Natural killer cell (primary cell): ENCODE results near the gene ZBTB7A. TPM values are rescaled to one million over a fixed set of nuclear protein-coding genes. Genes with fewer than 3 reads are reported as not detected.

Experiments
- ATAC-seq, 3 donors: fragments of 150-1000 bp in 2 of 3; fragments of 200-7000 bp in 1 of 3; cut with Tn5 transposase; 1 replicate in 1 of 3; 2 replicates in 2 of 3; pipeline ENCODE4 v1.10.0; 2021; ENCODE audit warnings: mild to moderate bottlenecking in 2 of 3, moderate library complexity in 2 of 3
- DNase-seq, 2 donors: peaks; one replicate each; pipeline versions ENCODE4 v3.0.0 to v3.0.0-alpha.2; 2013 to 2021; ENCODE audit warnings: mixed read lengths in 1 of 2
- H3K27ac ChIP-seq: one replicate; pipeline ENCODE4 v1.5.1; 2013; ENCODE audit warnings: mild to moderate bottlenecking, low read length
- H3K27me3 ChIP-seq: one replicate; pipeline ENCODE4 v1.6.1; 2013; ENCODE audit warnings: low read length; ENCODE audit not compliant: control insufficient read depth, insufficient read depth
- H3K36me3 ChIP-seq: one replicate; pipeline ENCODE4 v1.6.1; 2013; ENCODE audit warnings: low read length; ENCODE audit not compliant: control insufficient read depth, insufficient read depth
- H3K4me1 ChIP-seq: one replicate; pipeline ENCODE4 v1.6.1; 2013; ENCODE audit warnings: low read length; ENCODE audit not compliant: control insufficient read depth, insufficient read depth
- H3K4me3 ChIP-seq: one replicate; pipeline ENCODE4 v1.5.1; 2013; ENCODE audit warnings: low read length
- H3K9me3 ChIP-seq: one replicate; pipeline ENCODE4 v1.6.1; 2013; ENCODE audit warnings: low read length; ENCODE audit not compliant: control insufficient read depth, insufficient read depth
- H3K27ac Mint-ChIP-seq, 2 donors: one replicate each; pipeline ENCODE4 v1.8.0; 2022; ENCODE audit warnings: mild to moderate bottlenecking in 2 of 2, mixed read lengths in 2 of 2, moderate library complexity in 1 of 2
- H3K27me3 Mint-ChIP-seq, 2 donors: one replicate each; pipeline ENCODE4 v1.8.0; 2022; ENCODE audit warnings: low read depth in 2 of 2, mixed read lengths in 2 of 2
- H3K36me3 Mint-ChIP-seq: one replicate; pipeline ENCODE4 v1.8.0; 2022; ENCODE audit warnings: mixed read lengths
- H3K4me1 Mint-ChIP-seq, 2 donors: one replicate each; pipeline ENCODE4 v1.8.0; 2022; ENCODE audit warnings: mixed read lengths in 2 of 2
- H3K4me3 Mint-ChIP-seq: one replicate; pipeline ENCODE4 v1.8.0; 2022; ENCODE audit warnings: mild to moderate bottlenecking, moderate library complexity, mixed read lengths
- H3K9me3 Mint-ChIP-seq, 2 donors: one replicate each; pipeline ENCODE4 v1.8.0; 2022; ENCODE audit warnings: mixed read lengths in 2 of 2
- CTCF ChIP-seq: fragments of 200-600 bp; IDR thresholded peaks from one replicate; pipeline ENCODE4 v1.8.0; 2022; ENCODE audit warnings: antibody characterized with exemption
- WGBS: methylation state at CpG from one replicate; pipeline ENCODE4 v1.1.7; 2013; ENCODE audit warnings: missing lambda C conversion rate; ENCODE audit not compliant: insufficient coverage; 5-methylcytosine and 5-hydroxymethylcytosine counted together
- intact Hi-C: fragments of 100-400 bp; cut with micrococcal nuclease; formaldehyde crosslinking; loops from one replicate; pipeline ENCODE4 v1.14.2; 2022
- total RNA-seq, 4 donors: library from RNA; stranded (reverse); fragments of 120-200 nt in 1 of 4; gene quantifications; one replicate each; pipeline versions ENCODE4 v1.2.3 to v1.2.4, GENCODE V29; 2013 to 2022

The ZBTB7A gene
- total RNA-seq, 3 donors from 2014 or later (not counting 1 experiment from before 2014, with no cell fraction given), result 81.6 to 97.7 (median 82.9) TPM

DNA sequence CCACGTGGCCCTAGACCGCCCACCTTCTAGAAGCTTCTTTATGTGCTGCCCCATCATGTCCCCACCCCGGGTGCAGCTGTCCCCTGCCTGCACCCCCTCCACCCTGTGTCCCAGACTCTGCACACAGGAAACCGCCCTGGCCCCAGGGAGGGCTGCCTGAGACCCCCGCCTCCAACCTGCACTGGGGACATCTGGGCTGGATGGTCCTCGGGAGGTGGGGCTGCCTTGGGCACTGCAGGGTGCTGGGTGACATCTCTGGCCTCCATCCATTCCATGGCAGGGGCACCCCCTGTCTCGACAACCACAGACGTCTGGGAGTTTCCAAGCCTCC lies 17.8 kb upstream of the ZBTB7A start:
- H3K36me3 ChIP-seq, result no peaks in the 10 kb centered on the region
- H3K4me3 ChIP-seq, result no peak overlapping the region
- H3K9me3 Mint-ChIP-seq, result no peaks in the 10 kb centered on the region
- no peaks in the 10 kb centered on the region for H3K36me3 Mint-ChIP-seq
- TF ChIP-seq CTCF, result no peak
- no peaks in the 10 kb centered on the region for H3K27me3 ChIP-seq
- H3K27me3 Mint-ChIP-seq, result no peaks in the 10 kb centered on the region
- no peaks in the 10 kb centered on the region for H3K9me3 ChIP-seq
- peak overlapping the region; percentile 82 for H3K27ac ChIP-seq
- peak overlapping the region; percentile 89 for H3K4me3 Mint-ChIP-seq
- no peak for DNase-seq
- peaks cover 35 to 45% of the 10 kb centered on the region in 2 donors for H3K4me1 Mint-ChIP-seq
- H3K27ac Mint-ChIP-seq, result peak overlapping the region; percentile 67 to 88
- 47% methylated on average over 8 of the region's 8 CpGs for WGBS
- ATAC-seq, result peak in 1 of 3 donors; percentile 6
- intact Hi-C loops, result no loop called here
- H3K4me1 ChIP-seq, result peaks cover 87% of the 10 kb centered on the region

DNA sequence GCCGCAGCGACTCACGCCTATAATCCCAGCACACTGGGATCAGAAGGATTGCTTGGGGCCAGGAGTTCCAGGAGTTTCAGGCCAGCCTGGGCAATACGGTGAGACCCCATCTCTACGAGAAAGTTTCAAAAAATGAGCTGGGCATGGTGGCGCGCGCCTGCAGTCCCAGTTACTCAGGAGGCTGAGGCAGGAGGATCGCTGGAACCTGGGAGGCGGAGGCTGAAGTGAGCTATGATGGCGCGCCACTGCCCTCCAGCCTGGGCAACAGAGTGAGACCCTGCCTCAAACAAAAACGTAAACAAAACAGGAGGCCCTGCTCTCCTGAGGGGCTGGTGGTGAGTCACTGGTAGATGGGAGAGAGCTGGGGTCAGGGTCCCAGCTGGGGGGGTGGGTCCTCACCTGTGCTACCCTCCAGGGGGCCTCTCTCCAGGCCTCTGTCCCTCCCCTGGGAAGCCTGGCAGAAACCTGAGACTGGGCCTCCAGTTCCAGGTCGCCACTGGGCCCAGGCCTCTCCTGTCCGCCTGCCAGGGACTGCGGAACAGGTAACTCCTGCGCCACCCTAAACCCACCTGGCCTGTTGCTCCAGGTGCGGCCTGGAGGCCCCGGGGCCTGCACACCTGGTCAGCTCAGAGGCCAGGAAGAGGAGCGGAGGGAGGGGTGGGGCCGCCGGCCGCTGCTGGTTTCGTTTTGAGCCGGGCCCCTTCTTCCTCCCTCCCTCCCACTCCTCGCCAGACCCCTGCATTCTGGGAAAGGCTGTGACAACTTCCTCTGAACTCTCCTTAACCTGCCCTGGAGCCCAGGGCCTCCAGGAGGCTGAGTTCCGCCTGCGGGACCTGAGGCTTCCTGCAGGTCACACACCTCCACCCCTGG lies 17.2 kb upstream of the ZBTB7A start:
- no peaks in the 10 kb centered on the region for H3K9me3 ChIP-seq
- peak overlapping the region; percentile 21 for H3K4me3 ChIP-seq
- H3K9me3 Mint-ChIP-seq, result no peaks in the 10 kb centered on the region
- H3K36me3 ChIP-seq, result no peaks in the 10 kb centered on the region
- H3K4me3 Mint-ChIP-seq, result peak overlapping the region; percentile 89
- peak overlapping the region; percentile 82 for H3K27ac ChIP-seq
- H3K4me1 ChIP-seq, result peaks cover 86% of the 10 kb centered on the region
- no peaks in the 10 kb centered on the region for H3K27me3 Mint-ChIP-seq
- intact Hi-C loops, result no loop called here
- peaks cover 29 to 39% of the 10 kb centered on the region in 2 donors for H3K4me1 Mint-ChIP-seq
- ATAC-seq (peak; percentile 38 to 63 (median 45)), DNase-seq (peak in 1 of 2 donors; percentile 59)
- TF ChIP-seq CTCF, result no peak
- no peaks in the 10 kb centered on the region for H3K36me3 Mint-ChIP-seq
- WGBS, result 47% methylated on average over 25 of the region's 28 CpGs
- peak overlapping the region; percentile 67 to 88 for H3K27ac Mint-ChIP-seq
- no peaks in the 10 kb centered on the region for H3K27me3 ChIP-seq

- no peaks in the 10 kb centered on the region for H3K9me3 ChIP-seq
- H3K4me1 ChIP-seq, result peaks cover 84% of the 10 kb centered on the region
- ATAC-seq (no peak), DNase-seq (no peak)
- H3K4me3 ChIP-seq, result no peak overlapping the region
- TF ChIP-seq CTCF, result no peak
- 96% methylated on average over 9 of the region's 9 CpGs for WGBS
- H3K4me1 Mint-ChIP-seq, result peaks cover 13 to 37% of the 10 kb centered on the region in 2 donors
- H3K27me3 Mint-ChIP-seq, result no peaks in the 10 kb centered on the region
- H3K9me3 Mint-ChIP-seq, result no peaks in the 10 kb centered on the region
- H3K36me3 Mint-ChIP-seq, result no peaks in the 10 kb centered on the region
- H3K36me3 ChIP-seq, result no peaks in the 10 kb centered on the region
- intact Hi-C loops, result no loop called here
- H3K27ac Mint-ChIP-seq, result no peak overlapping the region
- H3K27ac ChIP-seq, result no peak overlapping the region
- H3K4me3 Mint-ChIP-seq, result no peak overlapping the region
- H3K27me3 ChIP-seq, result no peaks in the 10 kb centered on the region
Observed at GRCh38 chr19:4082172-4082571, 15.5 kb upstream of the ZBTB7A start.
